Right renal pelvis (tissue), 4 donors: ENCODE data around the gene CRYGN. TPM values are rescaled to one million over a fixed set of nuclear protein-coding genes. Genes with fewer than 3 reads are reported as not detected.

Source experiments
- DNase-seq, 4 donors: peaks; one replicate each; pipeline ENCODE4 v3.0.0-alpha.2; 2013; ENCODE audit warnings: low read depth in 4 of 4, low spot score in 3 of 4, missing footprints in 1 of 4
- polyA plus RNA-seq, 4 donors: library from polyadenylated mRNA; unstranded; fragments of 120-200 nt; gene quantifications; one replicate each; pipeline ENCODE4 v1.2.1, GENCODE V29; 2013; ENCODE audit not compliant: insufficient read length in 4 of 4

Gene CRYGN
- polyA plus RNA-seq, result 1 to 10 TPM; 1.8 to 3.6 (median 2.7) TPM

- no peak for DNase-seq
Observed at GRCh38 chr7:151439855-151440798, at the start of gene CRYGN. Gene CRYGN, minus strand, starts transcription at chr7:151440141. Its CDS starts 224 bp downstream, at chr7:151439917.

- no peak for DNase-seq
Observed at GRCh38 chr7:151489498-151489897, 49.6 kb upstream of the CRYGN start.

GRCh38 chr7:151488096-151488495, 48.2 kb upstream of the CRYGN start:
- no peak for DNase-seq

GRCh38 chr7:151487228-151487627, 47.3 kb upstream of the CRYGN start:
- DNase-seq, result no peak

- DNase-seq, result no peak
Observed at GRCh38 chr7:151486074-151486473, 46.1 kb upstream of the CRYGN start.

- no peak for DNase-seq
Observed at GRCh38 chr7:151484971-151485707, 45.2 kb upstream of the CRYGN start.

GRCh38 chr7:151483711-151483983, 43.7 kb upstream of the CRYGN start:
- no peak for DNase-seq

- DNase-seq, result no peak
Observed at GRCh38 chr7:151482883-151483710, 43.2 kb upstream of the CRYGN start.

GRCh38 chr7:151481650-151482505, 41.9 kb upstream of the CRYGN start:
- no peak for DNase-seq

- DNase-seq, result no peak
Observed at GRCh38 chr7:151477867-151478266, 37.9 kb upstream of the CRYGN start.

- DNase-seq, result no peak
Observed at GRCh38 chr7:151472644-151473380, 32.9 kb upstream of the CRYGN start.

GRCh38 chr7:151470711-151471110, 30.8 kb upstream of the CRYGN start:
- no peak for DNase-seq

- DNase-seq, result no peak
Observed at GRCh38 chr7:151469281-151469680, 29.3 kb upstream of the CRYGN start.

- DNase-seq, result no peak
Observed at GRCh38 chr7:151468217-151469018, 28.5 kb upstream of the CRYGN start.

GRCh38 chr7:151465169-151465568, 25.2 kb upstream of the CRYGN start:
- DNase-seq, result no peak

GRCh38 chr7:151462306-151462779, 22.4 kb upstream of the CRYGN start:
- DNase-seq, result no peak

- no peak for DNase-seq
Observed at GRCh38 chr7:151461942-151462230, 21.9 kb upstream of the CRYGN start.

GRCh38 chr7:151461096-151461941, 21.4 kb upstream of the CRYGN start:
- DNase-seq, result no peak
